ENCODE measurements around the gene GADL1. TPM values are rescaled to one million over a fixed set of nuclear protein-coding genes. Genes with fewer than 3 reads are reported as not detected.

Gene GADL1
- total RNA-seq, 1 experiment from 2014 or later, result 0.09 TPM

DNA sequence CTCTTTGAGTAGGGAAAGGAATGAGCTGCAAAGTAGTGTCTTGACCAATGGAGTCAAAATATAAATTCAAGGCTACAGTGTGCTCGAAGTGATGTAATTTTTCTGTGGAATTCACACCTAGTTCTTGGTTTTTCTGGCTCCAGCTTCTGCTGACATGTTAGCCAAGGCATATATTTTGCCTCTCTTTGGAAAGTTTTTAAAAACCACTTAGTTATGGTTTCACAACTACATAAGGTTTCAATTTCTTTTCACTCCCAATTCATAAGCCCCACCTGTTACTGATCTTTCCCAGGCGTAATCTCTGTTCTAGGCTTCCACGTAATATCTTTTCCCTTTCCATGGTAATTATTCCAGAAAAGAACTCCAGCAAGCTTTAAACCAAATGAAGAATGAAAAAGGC, 46.9 kb downstream of the GADL1 start:
- Mint-ChIP-seq H3K27me3 (ENCODE audit: low read depth) (no peaks in the 10 kb centered on the region), H3K4me3 (no peak overlapping the region), H3K4me1 (no peaks in the 10 kb centered on the region), H3K27ac (no peak overlapping the region), H3K36me3 (ENCODE audit: insufficient read depth in 1 of 3, low read depth in 3 of 3) (no peaks in the 10 kb centered on the region), H3K9me3 (no peaks in the 10 kb centered on the region)
- no peaks in the 10 kb centered on the region for H3K9me3 ChIP-seq (ENCODE audit: control insufficient read depth, low read depth, low read length)
- no peak overlapping the region for H2BK12ac ChIP-seq (ENCODE audit: insufficient read length, low read depth, low read length)
- H3K79me1 ChIP-seq (ENCODE audit: insufficient read depth, low read depth, low read length, poor library complexity, severe bottlenecking), result no peaks in the 10 kb centered on the region
- no peak overlapping the region for H3T11ph ChIP-seq (ENCODE audit: low read length)
- no peak overlapping the region for H3K9ac ChIP-seq (ENCODE audit: extremely low read depth, insufficient read length, low read length)
- H2BK5ac ChIP-seq (ENCODE audit: insufficient read length, low read length), result no peak overlapping the region
- WGBS (ENCODE audit: extremely low coverage, insufficient read length, low lambda C conversion rate), result no CpG with 5 or more reads among the region's 3 CpGs
- H2BK120ac ChIP-seq (ENCODE audit: low read depth, low read length, poor library complexity, severe bottlenecking), result no peak overlapping the region
- TF ChIP-seq, protein P1, sequence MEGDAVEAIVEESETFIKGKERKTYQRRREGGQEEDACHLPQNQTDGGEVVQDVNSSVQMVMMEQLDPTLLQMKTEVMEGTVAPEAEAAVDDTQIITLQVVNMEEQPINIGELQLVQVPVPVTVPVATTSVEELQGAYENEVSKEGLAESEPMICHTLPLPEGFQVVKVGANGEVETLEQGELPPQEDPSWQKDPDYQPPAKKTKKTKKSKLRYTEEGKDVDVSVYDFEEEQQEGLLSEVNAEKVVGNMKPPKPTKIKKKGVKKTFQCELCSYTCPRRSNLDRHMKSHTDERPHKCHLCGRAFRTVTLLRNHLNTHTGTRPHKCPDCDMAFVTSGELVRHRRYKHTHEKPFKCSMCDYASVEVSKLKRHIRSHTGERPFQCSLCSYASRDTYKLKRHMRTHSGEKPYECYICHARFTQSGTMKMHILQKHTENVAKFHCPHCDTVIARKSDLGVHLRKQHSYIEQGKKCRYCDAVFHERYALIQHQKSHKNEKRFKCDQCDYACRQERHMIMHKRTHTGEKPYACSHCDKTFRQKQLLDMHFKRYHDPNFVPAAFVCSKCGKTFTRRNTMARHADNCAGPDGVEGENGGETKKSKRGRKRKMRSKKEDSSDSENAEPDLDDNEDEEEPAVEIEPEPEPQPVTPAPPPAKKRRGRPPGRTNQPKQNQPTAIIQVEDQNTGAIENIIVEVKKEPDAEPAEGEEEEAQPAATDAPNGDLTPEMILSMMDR (conservative IDR thresholded peaks at IDR 0.05), result no peak
- no peak overlapping the region for H2BK20ac ChIP-seq (ENCODE audit: low read depth, low read length, poor library complexity, severe bottlenecking)
- H2AK5ac ChIP-seq (ENCODE audit: insufficient read length, low read length), result no peak overlapping the region
- no peaks in the 10 kb centered on the region for H3K4me1 ChIP-seq (ENCODE audit: insufficient read depth, low read length)
- H4K8ac ChIP-seq (replicated peaks; ENCODE audit: insufficient read length, low read depth, low read length), result no peak overlapping the region
- H2BK15ac ChIP-seq (ENCODE audit: low read depth, low read length), result no peak overlapping the region
- no peak overlapping the region for H3K23ac ChIP-seq (ENCODE audit: insufficient read length, low read depth, low read length)
- H3K4ac ChIP-seq (ENCODE audit: low read depth, low read length), result no peak overlapping the region
- no peak overlapping the region for H3K4me2 ChIP-seq (ENCODE audit: insufficient read depth, insufficient read length, low read length)
- no peak overlapping the region for H3K56ac ChIP-seq (ENCODE audit: insufficient read length, low read depth, low read length)
- no peaks in the 10 kb centered on the region for H3K27me3 ChIP-seq (ENCODE audit: insufficient read depth, low read length)
- no peak overlapping the region for H4K5ac ChIP-seq (ENCODE audit: insufficient read length, low read depth, low read length)
- H2AFZ ChIP-seq (ENCODE audit: low read length), result no peak overlapping the region
- H3K23me2 ChIP-seq (ENCODE audit: insufficient read length, low read depth, low read length, poor library complexity, severe bottlenecking), result no peaks in the 10 kb centered on the region
- no peaks in the 10 kb centered on the region for H4K20me1 ChIP-seq (ENCODE audit: control insufficient read depth, insufficient read depth, insufficient read length)
- no peak for DNase-seq
- no peaks in the 10 kb centered on the region for H3K79me2 ChIP-seq (ENCODE audit: insufficient read depth, low read length)
- no peak overlapping the region for H4K91ac ChIP-seq (ENCODE audit: insufficient read length, low read depth, low read length)
- no peak overlapping the region for H3K14ac ChIP-seq (ENCODE audit: insufficient read depth, low read length)
- no peak overlapping the region for H3K18ac ChIP-seq (ENCODE audit: insufficient read length, low read depth, low read length)
- H3K27ac ChIP-seq (ENCODE audit: insufficient read length, low read depth, low read length), result no peak overlapping the region

All from H9 (cell line).